ENCODE data around the gene OR1I1.

Gene OR1I1

GRCh38 chr19:15123031-15123890 is 41.2 kb downstream of the OR1I1 start:
- H3K79me2 ChIP-seq (ENCODE audit: control insufficient read depth, low read length), result peaks cover 20% of the 10 kb centered on the region
- no peaks in the 10 kb centered on the region; the same call in 1 of the 2 replicates for H3K9me3 ChIP-seq (ENCODE audit: control insufficient read depth, insufficient read depth, low read length)
- no peaks in the 10 kb centered on the region for H3K9me2 ChIP-seq (replicated peaks; ENCODE audit: control insufficient read depth, low read length)
- H3F3A ChIP-seq (ENCODE audit: control insufficient read depth, insufficient read depth), result no peaks in the 10 kb centered on the region
- no peaks in the 10 kb centered on the region for H4K20me1 ChIP-seq (ENCODE audit: control insufficient read depth, insufficient read depth, low read depth, low read length)
- H3K27me3 ChIP-seq (ENCODE audit: control insufficient read depth, low read length), result no peaks in the 10 kb centered on the region
- TF ChIP-seq EZH2phosphoT487 (IDR thresholded peaks at IDR 0.05; ENCODE audit: borderline replicate concordance, low read length), result no peak
- TF ChIP-seq, protein P1, sequence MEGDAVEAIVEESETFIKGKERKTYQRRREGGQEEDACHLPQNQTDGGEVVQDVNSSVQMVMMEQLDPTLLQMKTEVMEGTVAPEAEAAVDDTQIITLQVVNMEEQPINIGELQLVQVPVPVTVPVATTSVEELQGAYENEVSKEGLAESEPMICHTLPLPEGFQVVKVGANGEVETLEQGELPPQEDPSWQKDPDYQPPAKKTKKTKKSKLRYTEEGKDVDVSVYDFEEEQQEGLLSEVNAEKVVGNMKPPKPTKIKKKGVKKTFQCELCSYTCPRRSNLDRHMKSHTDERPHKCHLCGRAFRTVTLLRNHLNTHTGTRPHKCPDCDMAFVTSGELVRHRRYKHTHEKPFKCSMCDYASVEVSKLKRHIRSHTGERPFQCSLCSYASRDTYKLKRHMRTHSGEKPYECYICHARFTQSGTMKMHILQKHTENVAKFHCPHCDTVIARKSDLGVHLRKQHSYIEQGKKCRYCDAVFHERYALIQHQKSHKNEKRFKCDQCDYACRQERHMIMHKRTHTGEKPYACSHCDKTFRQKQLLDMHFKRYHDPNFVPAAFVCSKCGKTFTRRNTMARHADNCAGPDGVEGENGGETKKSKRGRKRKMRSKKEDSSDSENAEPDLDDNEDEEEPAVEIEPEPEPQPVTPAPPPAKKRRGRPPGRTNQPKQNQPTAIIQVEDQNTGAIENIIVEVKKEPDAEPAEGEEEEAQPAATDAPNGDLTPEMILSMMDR (IDR thresholded peaks at IDR 0.05; ENCODE audit: low read depth, low read length, poor library complexity, severe bottlenecking), result no peak
- no peak overlapping the region for H3K27ac ChIP-seq (ENCODE audit: low read depth, low read length)
- peaks cover 17% of the 10 kb centered on the region for H3K4me1 ChIP-seq (ENCODE audit: control insufficient read depth, low read length)
- peaks cover 38% of the 10 kb centered on the region for H3K36me3 ChIP-seq (ENCODE audit: control insufficient read depth, low read length)
- H3K4me2 ChIP-seq (ENCODE audit: low read length), result peak overlapping the region; percentile 76
- H3K4me3 ChIP-seq (ENCODE audit: low read length), result peak overlapping the region; percentile 85; the same call in 1 of the 2 replicates

DNA sequence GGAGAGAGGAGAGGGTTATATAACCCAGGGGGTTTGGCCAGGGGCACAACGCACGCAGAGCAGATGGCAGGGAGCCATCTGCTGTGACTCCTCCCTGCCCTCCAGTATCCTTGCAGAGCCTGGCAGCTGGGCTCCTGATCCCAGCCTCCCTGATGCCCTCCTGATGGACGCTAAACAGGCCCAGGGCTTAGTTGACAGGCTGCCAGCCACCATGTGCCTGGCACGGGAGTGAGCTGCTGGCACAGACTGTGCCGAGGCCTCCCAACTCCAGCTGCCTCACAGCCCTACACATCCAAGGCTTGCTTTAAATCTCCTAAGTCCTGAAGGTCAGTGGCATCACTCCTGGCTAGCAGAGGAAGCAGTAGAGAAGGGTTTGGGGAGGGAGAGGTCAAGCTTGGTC is 41.9 kb downstream of the OR1I1 start:
- no peaks in the 10 kb centered on the region; the same call in 1 of the 2 replicates for H3K9me3 ChIP-seq (ENCODE audit: control insufficient read depth, insufficient read depth, low read length)
- H3K27me3 ChIP-seq (ENCODE audit: control insufficient read depth, low read length), result no peaks in the 10 kb centered on the region
- no peak overlapping the region for H3K27ac ChIP-seq (ENCODE audit: low read depth, low read length)
- H3K4me3 ChIP-seq (ENCODE audit: low read length), result peak overlapping the region; percentile 85
- TF ChIP-seq, protein P1 (IDR thresholded peaks at IDR 0.05; ENCODE audit: low read depth, low read length, poor library complexity, severe bottlenecking), result no peak
- no peak for TF ChIP-seq EZH2phosphoT487 (IDR thresholded peaks at IDR 0.05; ENCODE audit: borderline replicate concordance, low read length)
- peaks cover 20% of the 10 kb centered on the region for H3K79me2 ChIP-seq (ENCODE audit: control insufficient read depth, low read length)
- peaks cover 31% of the 10 kb centered on the region for H3K36me3 ChIP-seq (ENCODE audit: control insufficient read depth, low read length)
- no peaks in the 10 kb centered on the region for H3K9me2 ChIP-seq (replicated peaks; ENCODE audit: control insufficient read depth, low read length)
- peaks cover 17% of the 10 kb centered on the region for H3K4me1 ChIP-seq (ENCODE audit: control insufficient read depth, low read length)
- no peaks in the 10 kb centered on the region for H4K20me1 ChIP-seq (ENCODE audit: control insufficient read depth, insufficient read depth, low read depth, low read length)
- H3F3A ChIP-seq (ENCODE audit: control insufficient read depth, insufficient read depth), result no peaks in the 10 kb centered on the region
- H3K4me2 ChIP-seq (ENCODE audit: low read length), result peak overlapping the region; percentile 76

- Histone ChIP-seq H3K36me3 (ENCODE audit: control insufficient read depth, low read length) (peaks cover 23% of the 10 kb centered on the region), H4K20me1 (ENCODE audit: control insufficient read depth, insufficient read depth, low read depth, low read length) (no peaks in the 10 kb centered on the region), H3K27me3 (ENCODE audit: control insufficient read depth, low read length) (no peaks in the 10 kb centered on the region), H3K27ac (ENCODE audit: low read depth, low read length) (peak overlapping the region; percentile 60), H3F3A (ENCODE audit: control insufficient read depth, insufficient read depth) (no peaks in the 10 kb centered on the region), H3K9me3 (ENCODE audit: control insufficient read depth, insufficient read depth, low read length) (no peaks in the 10 kb centered on the region), H3K4me2 (ENCODE audit: low read length) (peak overlapping the region; percentile 76), H3K4me1 (ENCODE audit: control insufficient read depth, low read length) (peaks cover 17% of the 10 kb centered on the region), H3K79me2 (ENCODE audit: control insufficient read depth, low read length) (peaks cover 20% of the 10 kb centered on the region), H3K9me2 (replicated peaks; ENCODE audit: control insufficient read depth, low read length) (no peaks in the 10 kb centered on the region), H3K4me3 (ENCODE audit: low read length) (peak overlapping the region; percentile 85)
- TF ChIP-seq EZH2phosphoT487 (IDR thresholded peaks at IDR 0.05; ENCODE audit: borderline replicate concordance, low read length), result no peak
- TF ChIP-seq, protein P1 (IDR thresholded peaks at IDR 0.05; ENCODE audit: low read depth, low read length, poor library complexity, severe bottlenecking), result no peak
Observed at GRCh38 chr19:15124572-15125231, 42.7 kb downstream of the OR1I1 start.
